Bronchial epithelial cell (primary cell): ENCODE data around the gene TRRAP. TPM values are rescaled to one million over a fixed set of nuclear protein-coding genes. Genes with fewer than 3 reads are reported as not detected.

ENCODE experiments used
- DNase-seq: peaks from one replicate; pipeline ENCODE4 v3.0.0-alpha.2; 2010; ENCODE audit warnings: low read depth
- FAIRE-seq: peaks from 2 replicates; lab custom pipeline; 2011; peaks lifted over from hg19 to GRCh38; lab: Jason Lieb, UNC
- H3K27me3 ChIP-seq: 2 replicates; pipeline ENCODE4 v1.5.1; 2011; ENCODE audit warnings: low read length; ENCODE audit not compliant: control insufficient read depth, insufficient read depth
- H3K36me3 ChIP-seq: 2 replicates; pipeline ENCODE4 v1.5.1; 2011; ENCODE audit warnings: low read length; ENCODE audit not compliant: control insufficient read depth, insufficient read depth
- H3K4me3 ChIP-seq: 2 replicates; pipeline ENCODE4 v1.5.1; 2011; ENCODE audit warnings: mild to moderate bottlenecking, low read depth, low read length, control low read depth
- CTCF ChIP-seq: IDR thresholded peaks from 2 replicates; pipeline ENCODE4 v1.5.1; 2011; ENCODE audit warnings: mild to moderate bottlenecking, moderate library complexity, low read length, control low read depth, inconsistent platforms; ENCODE audit not compliant: insufficient read depth, severe bottlenecking
- total RNA-seq: library from RNA; depleted of rRNA; stranded (reverse); fragments of >200 nt; gene quantifications from 2 replicates; pipeline ENCODE4 v1.2.1, GENCODE V29; 2014

Gene TRRAP
- total RNA-seq, 1 donor from 2014 or later: 8.2 TPM

GRCh38 chr7:98984126-98984525 is 105.8 kb downstream of the TRRAP start:
- H3K4me3 ChIP-seq: no peak overlapping the region
- H3K27me3 ChIP-seq: no peaks in the 10 kb centered on the region
- no peak for DNase-seq
- peaks cover 22% of the 10 kb centered on the region for H3K36me3 ChIP-seq
- TF ChIP-seq CTCF: no peak
- FAIRE-seq: no peak

- Histone ChIP-seq H3K27me3 (no peaks in the 10 kb centered on the region), H3K36me3 (peaks cover 28% of the 10 kb centered on the region)
These were observed 107.1 kb downstream of the TRRAP start for GRCh38 chr7:98985406-98985805.

GRCh38 chr7:98985945-98986344 is 107.6 kb downstream of the TRRAP start:
- no peaks in the 10 kb centered on the region for H3K27me3 ChIP-seq
- FAIRE-seq (no peak), DNase-seq (no peak)
- TF ChIP-seq CTCF: no peak
- H3K4me3 ChIP-seq: no peak overlapping the region
- H3K36me3 ChIP-seq: peaks cover 28% of the 10 kb centered on the region

More at GRCh38 chr7:98985406-98985805, 107.1 kb downstream of the TRRAP start:
- H3K4me3 ChIP-seq: no peak overlapping the region
- FAIRE-seq: no peak
- TF ChIP-seq CTCF: no peak
- no peak for DNase-seq

GRCh38 chr7:98988641-98989040 is 110.3 kb downstream of the TRRAP start:
- DNase-seq (no peak), FAIRE-seq (no peak)
- no peak for TF ChIP-seq CTCF
- Histone ChIP-seq H3K4me3 (no peak overlapping the region), H3K27me3 (no peaks in the 10 kb centered on the region), H3K36me3 (peaks cover 27% of the 10 kb centered on the region)

GRCh38 chr7:98990356-98990755 is 112.0 kb downstream of the TRRAP start:
- peaks cover 33% of the 10 kb centered on the region for H3K36me3 ChIP-seq
- DNase-seq (no peak), FAIRE-seq (no peak)
- no peaks in the 10 kb centered on the region for H3K27me3 ChIP-seq
- H3K4me3 ChIP-seq: no peak overlapping the region
- TF ChIP-seq CTCF: no peak

GRCh38 chr7:98991141-98991540 is 112.8 kb downstream of the TRRAP start:
- no peaks in the 10 kb centered on the region for H3K27me3 ChIP-seq
- no peak overlapping the region for H3K4me3 ChIP-seq
- no peak for FAIRE-seq
- no peak for TF ChIP-seq CTCF
- H3K36me3 ChIP-seq: peaks cover 32% of the 10 kb centered on the region
- no peak for DNase-seq
